CD4-positive, alpha-beta T cell treated with Interleukin-17A for 1 hour (primary cell): ENCODE measurements around the gene OR56B1.
"Not testable (repeated sequence)": the region's sequence is repeated elsewhere in the genome, so short reads cannot be mapped to it uniquely, and the experiment has no call there.

Experiments used
- DNase-seq: peaks from one replicate; pipeline ENCODE4 v3.0.0-alpha.2; 2020

Gene OR56B1

GRCh38 chr11:5736396-5736795 is at the start of gene OR56B1:
Gene OR56B1, plus strand, starts transcription at chr11:5736448. Its CDS starts 69 bp downstream, at chr11:5736517.
- DNase-seq: no peak

GRCh38 chr11:5688482-5688881 is 47.8 kb upstream of the OR56B1 start:
- DNase-seq: no peak

- DNase-seq: peak; percentile 78
Observed at GRCh38 chr11:5689551-5689983, 46.7 kb upstream of the OR56B1 start, which contains the start of gene TRIM22. Gene TRIM22, plus strand, starts transcription at chr11:5689790. Its CDS starts 6,443 bp downstream, at chr11:5696233.

GRCh38 chr11:5690216-5690615 is 46.0 kb upstream of the OR56B1 start:
- DNase-seq: no peak

- DNase-seq: peak; percentile 12
Observed at GRCh38 chr11:5690736-5691135, 45.5 kb upstream of the OR56B1 start.

GRCh38 chr11:5691238-5691963 is 44.8 kb upstream of the OR56B1 start:
- DNase-seq: peak; percentile 21

- DNase-seq: peak; percentile 35
Observed at GRCh38 chr11:5691964-5692361, 44.3 kb upstream of the OR56B1 start.

GRCh38 chr11:5694642-5695041 is 41.6 kb upstream of the OR56B1 start:
- no peak for DNase-seq

GRCh38 chr11:5695580-5695979 is 40.7 kb upstream of the OR56B1 start:
- DNase-seq: no peak

GRCh38 chr11:5696210-5696609 is 40.0 kb upstream of the OR56B1 start:
- DNase-seq: no peak

GRCh38 chr11:5698281-5698680 is 38.0 kb upstream of the OR56B1 start:
- DNase-seq: no peak

GRCh38 chr11:5700421-5701054 is 35.7 kb upstream of the OR56B1 start:
- no peak for DNase-seq

GRCh38 chr11:5701055-5701577 is 35.1 kb upstream of the OR56B1 start:
- no peak for DNase-seq

GRCh38 chr11:5703741-5704536 is 32.3 kb upstream of the OR56B1 start:
- DNase-seq: no peak

- DNase-seq: no peak
Observed at GRCh38 chr11:5705688-5706087, 30.6 kb upstream of the OR56B1 start.

- peak; percentile 41 for DNase-seq
Observed at GRCh38 chr11:5712507-5712906, 23.7 kb upstream of the OR56B1 start.

GRCh38 chr11:5713695-5714094 is 22.6 kb upstream of the OR56B1 start:
- DNase-seq: no peak

- DNase-seq: not testable (repeated sequence)
Observed at GRCh38 chr11:5716518-5716917, 19.7 kb upstream of the OR56B1 start.

GRCh38 chr11:5719703-5720495 is 16.3 kb upstream of the OR56B1 start:
- DNase-seq: no peak

GRCh38 chr11:5722622-5723021 is 13.6 kb upstream of the OR56B1 start:
- no peak for DNase-seq

- no peak for DNase-seq
Observed at GRCh38 chr11:5726351-5726750, 9.9 kb upstream of the OR56B1 start.

- DNase-seq: no peak
Observed at GRCh38 chr11:5727691-5728090, 8.6 kb upstream of the OR56B1 start.
